ENCODE data around the gene KIT.

DNA sequence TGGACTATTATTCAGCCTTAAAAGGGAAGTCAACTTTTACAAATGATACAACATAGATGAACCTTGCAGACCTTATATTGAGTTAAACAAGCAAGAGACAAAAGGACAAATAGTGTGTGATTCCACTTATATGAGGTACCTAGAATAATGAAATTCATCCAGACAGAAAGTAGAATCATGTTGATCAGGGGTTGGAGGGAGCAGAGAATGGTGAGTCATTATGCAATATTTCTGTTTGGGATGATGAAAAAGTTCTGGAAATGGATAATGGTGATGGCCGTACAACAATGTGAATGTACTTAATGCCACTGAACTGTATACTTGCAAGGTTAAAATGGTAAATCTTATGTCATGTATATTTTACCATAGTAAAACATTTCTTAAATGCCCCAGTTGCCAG is 22.1 kb downstream of the KIT start:
- TF ChIP-seq EZH2 (IDR thresholded peaks at IDR 0.05; ENCODE audit: low read length, missing control alignments), result no peak
- TF ChIP-seq, protein P1, sequence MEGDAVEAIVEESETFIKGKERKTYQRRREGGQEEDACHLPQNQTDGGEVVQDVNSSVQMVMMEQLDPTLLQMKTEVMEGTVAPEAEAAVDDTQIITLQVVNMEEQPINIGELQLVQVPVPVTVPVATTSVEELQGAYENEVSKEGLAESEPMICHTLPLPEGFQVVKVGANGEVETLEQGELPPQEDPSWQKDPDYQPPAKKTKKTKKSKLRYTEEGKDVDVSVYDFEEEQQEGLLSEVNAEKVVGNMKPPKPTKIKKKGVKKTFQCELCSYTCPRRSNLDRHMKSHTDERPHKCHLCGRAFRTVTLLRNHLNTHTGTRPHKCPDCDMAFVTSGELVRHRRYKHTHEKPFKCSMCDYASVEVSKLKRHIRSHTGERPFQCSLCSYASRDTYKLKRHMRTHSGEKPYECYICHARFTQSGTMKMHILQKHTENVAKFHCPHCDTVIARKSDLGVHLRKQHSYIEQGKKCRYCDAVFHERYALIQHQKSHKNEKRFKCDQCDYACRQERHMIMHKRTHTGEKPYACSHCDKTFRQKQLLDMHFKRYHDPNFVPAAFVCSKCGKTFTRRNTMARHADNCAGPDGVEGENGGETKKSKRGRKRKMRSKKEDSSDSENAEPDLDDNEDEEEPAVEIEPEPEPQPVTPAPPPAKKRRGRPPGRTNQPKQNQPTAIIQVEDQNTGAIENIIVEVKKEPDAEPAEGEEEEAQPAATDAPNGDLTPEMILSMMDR (conservative IDR thresholded peaks at IDR 0.05 in 1 of 2, IDR thresholded peaks at IDR 0.05 in 1 of 2; ENCODE audit: low read depth in 1 of 2, low read length in 2 of 2), result no peak
